Liver (tissue), 3 donors: Measurements from ENCODE around the gene STEAP2.

ENCODE experiments used
- CTCF ChIP-seq: fragments of 150-350 bp; IDR thresholded peaks from 2 replicates; pipeline ENCODE4 v1.5.1; 2017; ENCODE audit warnings: improper control_type of control experiment, low read depth, low read length; ENCODE audit not compliant: missing input control
- GABPA ChIP-seq, 2 donors: IDR thresholded peaks in 1 of 2; conservative IDR thresholded peaks in 1 of 2; 2 replicates each; pipeline ENCODE4 v1.6.1; 2016; ENCODE audit warnings: antibody characterized with exemption in 2 of 2, mild to moderate bottlenecking in 1 of 2, moderate library complexity in 1 of 2
- HNF4G ChIP-seq: IDR thresholded peaks from 2 replicates; pipeline ENCODE4 v1.6.1; 2016; ENCODE audit warnings: antibody characterized with exemption
- MAX ChIP-seq: IDR thresholded peaks from 2 replicates; pipeline ENCODE4 v1.6.1; 2016; ENCODE audit warnings: antibody characterized with exemption
- RXRA ChIP-seq, 2 donors: IDR thresholded peaks; 2 replicates each; pipeline ENCODE4 v1.6.1; 2017 to 2018; ENCODE audit warnings: antibody characterized with exemption in 2 of 2, mild to moderate bottlenecking in 1 of 2
- SP1 ChIP-seq: IDR thresholded peaks from 2 replicates; pipeline ENCODE4 v1.6.1; 2018; ENCODE audit warnings: antibody characterized with exemption, mild to moderate bottlenecking
- YY1 ChIP-seq: IDR thresholded peaks from 2 replicates; pipeline ENCODE4 v1.6.1; 2016; ENCODE audit warnings: antibody characterized with exemption, mild to moderate bottlenecking
- ZBTB33 ChIP-seq: IDR thresholded peaks from 2 replicates; pipeline ENCODE4 v1.6.1; 2016; ENCODE audit warnings: antibody characterized with exemption
- donor health status: healthy.
- donor health status: healthy.

DNA sequence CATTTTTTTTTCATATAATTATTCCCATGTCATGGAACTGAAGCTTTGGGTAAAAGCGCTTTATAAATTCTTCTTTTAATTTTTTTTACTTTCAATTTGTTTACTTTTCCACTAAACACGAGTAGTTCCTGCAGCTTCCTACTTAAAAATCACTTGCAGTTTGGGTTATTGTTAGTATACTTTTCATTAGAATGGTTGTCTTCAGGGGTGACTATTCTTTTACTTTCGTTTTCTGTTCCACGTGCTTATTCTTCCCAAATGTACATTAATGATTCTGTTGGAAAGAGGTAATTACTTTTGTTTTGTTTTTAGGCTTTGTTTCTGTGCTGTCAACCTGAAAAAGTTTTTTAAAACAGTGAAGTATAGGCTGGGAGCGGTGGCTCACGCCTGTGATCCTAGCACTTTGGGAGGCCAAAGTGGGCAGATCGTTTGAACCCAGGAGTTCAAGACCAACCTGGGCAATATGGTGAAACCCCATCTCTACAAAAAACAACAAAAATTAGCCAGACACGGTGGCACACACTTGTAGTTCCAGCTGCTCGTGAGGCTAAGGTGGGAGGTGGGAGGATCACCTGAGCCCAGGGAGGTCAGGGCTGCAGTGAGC is 28.2 kb downstream of the STEAP2 start:
- no peak for TF ChIP-seq ZBTB33
- TF ChIP-seq CTCF: no peak
- no peak for TF ChIP-seq GABPA (IDR thresholded peaks at IDR 0.05 in 1 of 2, conservative IDR thresholded peaks at IDR 0.05 in 1 of 2)
- no peak for TF ChIP-seq MAX
- no peak for TF ChIP-seq YY1
- TF ChIP-seq RXRA (IDR thresholded peaks at IDR 0.05): no peak
- no peak for TF ChIP-seq HNF4G
- TF ChIP-seq SP1: no peak
